Type B pancreatic cell (in vitro differentiated cells): ENCODE measurements around the gene C11orf24. TPM values are rescaled to one million over a fixed set of nuclear protein-coding genes. Genes with fewer than 3 reads are reported as not detected.

Source experiments
- DNase-seq: peaks from one replicate; pipeline ENCODE4 v3.0.0; 2021; ENCODE audit warnings: mixed read lengths; ENCODE audit not compliant: unreplicated experiment; ENCODE audit errors: extremely low spot score
- H3K27ac Mint-ChIP-seq: 2 replicates; pipeline ENCODE4 v1.8.0; 2021; ENCODE audit warnings: mild to moderate bottlenecking, mixed read lengths
- H3K27me3 Mint-ChIP-seq: 2 replicates; pipeline ENCODE4 v1.8.0; 2021; ENCODE audit warnings: mixed read lengths
- H3K36me3 Mint-ChIP-seq: 2 replicates; pipeline ENCODE4 v1.8.0; 2021; ENCODE audit warnings: mixed read lengths
- H3K4me1 Mint-ChIP-seq: one replicate; pipeline ENCODE4 v1.8.0; 2021; ENCODE audit warnings: mixed read lengths; ENCODE audit not compliant: unreplicated experiment
- H3K4me3 Mint-ChIP-seq: 2 replicates; pipeline ENCODE4 v1.8.0; 2021; ENCODE audit warnings: mild to moderate bottlenecking, mixed read lengths
- H3K9me3 Mint-ChIP-seq: 2 replicates; pipeline ENCODE4 v1.8.0; 2021; ENCODE audit warnings: mixed read lengths
- CTCF ChIP-seq: fragments of 200-600 bp; sonication (generic); conservative IDR thresholded peaks from 2 replicates; pipeline ENCODE4 v1.5.0; 2021; ENCODE audit warnings: antibody characterized with exemption, mild to moderate bottlenecking
- total RNA-seq: library from RNA; stranded (reverse); gene quantifications from 2 replicates; pipeline ENCODE4 v1.2.1, GENCODE V29; 2021; ENCODE audit warnings: low replicate concordance

Gene C11orf24
- total RNA-seq, 1 donor from 2014 or later, result 45.4 TPM

GRCh38 chr11:68313574-68314202, 41.9 kb upstream of the C11orf24 start:
- no peak for DNase-seq
- Mint-ChIP-seq H3K4me3 (peak overlapping the region; percentile 96), H3K36me3 (no peaks in the 10 kb centered on the region), H3K27ac (peak overlapping the region; percentile 92), H3K4me1 (peaks cover 40% of the 10 kb centered on the region), H3K27me3 (no peaks in the 10 kb centered on the region), H3K9me3 (no peaks in the 10 kb centered on the region)
- no peak for TF ChIP-seq CTCF

- Mint-ChIP-seq H3K4me3 (peak overlapping the region; percentile 96), H3K36me3 (no peaks in the 10 kb centered on the region), H3K27ac (peak overlapping the region; percentile 92), H3K27me3 (no peaks in the 10 kb centered on the region), H3K9me3 (no peaks in the 10 kb centered on the region), H3K4me1 (peaks cover 40% of the 10 kb centered on the region)
- no peak for DNase-seq
- no peak for TF ChIP-seq CTCF
Measured at GRCh38 chr11:68312780-68313573, 41.2 kb upstream of the C11orf24 start.

GRCh38 chr11:68312117-68312779, 40.5 kb upstream of the C11orf24 start, which contains the start of gene LRP5:
Gene LRP5 (plus strand): TSS chr11:68312591. CDS start chr11:68312715, 124 bp downstream.
- Mint-ChIP-seq H3K4me3 (peak within 1 kb of the TSS; percentile 96), H3K9me3 (no peaks in the 10 kb centered on the region), H3K27ac (peak within 1 kb of the TSS; percentile 92), H3K4me1 (peaks cover 40% of the 10 kb centered on the region), H3K36me3 (no peaks in the 10 kb centered on the region), H3K27me3 (no peaks in the 10 kb centered on the region)
- TF ChIP-seq CTCF, result no peak
- no peak for DNase-seq

- Mint-ChIP-seq H3K4me3 (peak overlapping the region; percentile 75), H3K4me1 (peaks cover 40% of the 10 kb centered on the region), H3K27ac (peak overlapping the region; percentile 22), H3K9me3 (no peaks in the 10 kb centered on the region), H3K27me3 (no peaks in the 10 kb centered on the region), H3K36me3 (no peaks in the 10 kb centered on the region)
- no peak for DNase-seq
- no peak for TF ChIP-seq CTCF
Measured at GRCh38 chr11:68311160-68312116, 39.7 kb upstream of the C11orf24 start.

GRCh38 chr11:68309621-68310185, 37.9 kb upstream of the C11orf24 start:
- no peak for DNase-seq
- no peak for TF ChIP-seq CTCF
- H3K36me3 Mint-ChIP-seq, result no peaks in the 10 kb centered on the region
- peak overlapping the region; percentile 77 for H3K4me3 Mint-ChIP-seq
- H3K4me1 Mint-ChIP-seq, result peaks cover 26% of the 10 kb centered on the region
- H3K27me3 Mint-ChIP-seq, result no peaks in the 10 kb centered on the region
- H3K27ac Mint-ChIP-seq, result peak overlapping the region; percentile 80
- no peaks in the 10 kb centered on the region for H3K9me3 Mint-ChIP-seq
